ENCODE data around the gene TIFAB.

Gene TIFAB

GRCh38 chr5:135492319-135492626, 40.1 kb upstream of the TIFAB start:
- no peak for DNase-seq (ENCODE audit: extremely low spot score)
- POLR2A ChIA-PET = no interaction called here
- CTCF ChIA-PET = interaction anchor here (1.0 to 1.7 kb wide), 2 partner anchors 34 to 74 kb away, joined by 3 to 5 read pairs; no protein-coding TSS in a partner anchor
- TF ChIP-seq CTCF (IDR thresholded peaks at IDR 0.05; ENCODE audit: control extremely low read depth, extremely low read depth, low read depth, missing control alignments) = no peak

- CTCF ChIA-PET = interaction anchor here (1.0 to 1.7 kb wide), 2 partner anchors 34 to 75 kb away, joined by 3 to 5 read pairs; no protein-coding TSS in a partner anchor
- no peak for DNase-seq (ENCODE audit: extremely low spot score)
- TF ChIP-seq CTCF (IDR thresholded peaks at IDR 0.05; ENCODE audit: control extremely low read depth, extremely low read depth, low read depth, missing control alignments) = no peak
- POLR2A ChIA-PET = no interaction called here
Observed at GRCh38 chr5:135491552-135492318, 39.6 kb upstream of the TIFAB start.

GRCh38 chr5:135491038-135491551, 38.9 kb upstream of the TIFAB start:
- ChIA-PET CTCF (interaction anchor here (1.7 kb wide), 1 partner anchor 33 kb away, joined by 5 read pairs; no protein-coding TSS in a partner anchor), POLR2A (no interaction called here)
- no peak for TF ChIP-seq CTCF (IDR thresholded peaks at IDR 0.05; ENCODE audit: control extremely low read depth, extremely low read depth, low read depth, missing control alignments)
- no peak for DNase-seq (ENCODE audit: extremely low spot score)

- ChIA-PET CTCF (no interaction called here), POLR2A (no interaction called here)
- DNase-seq (ENCODE audit: extremely low spot score) = no peak
- no peak for TF ChIP-seq CTCF (IDR thresholded peaks at IDR 0.05; ENCODE audit: control extremely low read depth, extremely low read depth, low read depth, missing control alignments)
Observed at GRCh38 chr5:135490245-135491037, 38.3 kb upstream of the TIFAB start.

- CTCF ChIA-PET = no interaction called here
- POLR2A ChIA-PET = no interaction called here
- TF ChIP-seq CTCF (IDR thresholded peaks at IDR 0.05; ENCODE audit: control extremely low read depth, extremely low read depth, low read depth, missing control alignments) = no peak
- no peak for DNase-seq (ENCODE audit: extremely low spot score)
Observed at GRCh38 chr5:135489466-135490244, 37.5 kb upstream of the TIFAB start.
